HG02571 (cell line): ENCODE measurements around the gene THAP6.
"Not testable (repeated sequence)": the region's sequence is repeated elsewhere in the genome, so short reads cannot be mapped to it uniquely, and the experiment has no call there.

Experiments used
- ATAC-seq: cut with Tn5 transposase; IDR thresholded peaks from one replicate; pipeline ENCODE4 v1.9.1; 2021; ENCODE audit warnings: mild to moderate bottlenecking, moderate library complexity; ENCODE audit not compliant: unreplicated experiment

Gene THAP6

DNA sequence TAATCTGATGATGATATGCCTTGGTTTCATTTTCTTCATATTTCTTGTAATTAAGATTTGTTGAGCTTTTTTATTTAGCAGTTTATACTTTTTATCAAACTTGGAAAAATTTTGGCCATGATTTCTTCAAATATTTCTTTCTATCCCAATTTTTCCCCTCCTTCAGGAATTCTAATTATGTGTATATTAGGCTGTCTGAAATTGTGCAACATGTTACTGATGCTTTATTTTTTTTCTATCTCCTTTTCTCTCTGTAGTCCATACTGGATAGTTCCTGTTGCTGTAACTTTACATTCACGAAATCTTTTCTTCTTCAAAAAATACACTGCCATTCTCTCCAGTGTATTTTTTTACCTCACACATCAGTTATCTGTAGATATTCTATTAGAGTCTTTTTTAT lies 10.8 kb downstream of the THAP6 start:
- ATAC-seq: no peak

DNA sequence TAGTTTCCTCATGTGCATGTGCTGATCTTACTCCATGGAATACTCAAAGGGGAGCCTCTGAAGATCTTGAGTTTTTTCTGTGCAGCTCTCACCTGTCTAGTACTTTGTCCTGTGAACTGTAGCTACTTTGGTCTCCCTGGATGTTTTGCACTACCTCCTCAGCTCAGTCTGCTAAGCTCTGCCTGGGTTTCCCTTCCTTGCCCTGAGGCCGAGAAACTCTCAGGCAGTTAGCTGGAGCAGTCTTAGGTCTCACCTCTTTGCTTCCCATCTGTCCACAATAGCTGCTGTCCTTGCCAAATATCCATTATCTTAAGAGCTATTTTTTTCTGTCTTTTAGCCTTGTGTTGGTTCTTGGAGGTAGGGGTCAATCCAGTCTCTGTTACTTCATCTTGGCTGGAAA lies 11.6 kb downstream of the THAP6 start:
- no peak for ATAC-seq

DNA sequence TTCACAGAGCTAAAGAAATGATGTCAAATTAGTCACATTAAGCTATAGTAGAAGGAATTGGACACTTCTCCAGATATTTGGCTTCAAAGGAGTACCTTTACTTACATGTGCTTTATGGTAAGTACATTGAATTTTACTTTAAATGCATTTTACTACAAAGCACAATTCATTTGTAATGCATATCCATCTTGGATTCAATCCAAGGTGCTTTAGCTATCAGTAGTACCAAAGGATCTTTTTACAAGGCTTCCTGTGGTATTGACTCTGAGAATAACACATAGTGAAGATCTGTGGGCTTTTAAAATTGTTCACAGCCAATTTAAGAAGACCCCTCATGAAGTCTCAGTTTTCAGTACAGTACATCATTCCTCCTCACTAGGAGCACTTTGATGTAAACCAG lies 13.2 kb downstream of the THAP6 start:
- no peak for ATAC-seq

DNA sequence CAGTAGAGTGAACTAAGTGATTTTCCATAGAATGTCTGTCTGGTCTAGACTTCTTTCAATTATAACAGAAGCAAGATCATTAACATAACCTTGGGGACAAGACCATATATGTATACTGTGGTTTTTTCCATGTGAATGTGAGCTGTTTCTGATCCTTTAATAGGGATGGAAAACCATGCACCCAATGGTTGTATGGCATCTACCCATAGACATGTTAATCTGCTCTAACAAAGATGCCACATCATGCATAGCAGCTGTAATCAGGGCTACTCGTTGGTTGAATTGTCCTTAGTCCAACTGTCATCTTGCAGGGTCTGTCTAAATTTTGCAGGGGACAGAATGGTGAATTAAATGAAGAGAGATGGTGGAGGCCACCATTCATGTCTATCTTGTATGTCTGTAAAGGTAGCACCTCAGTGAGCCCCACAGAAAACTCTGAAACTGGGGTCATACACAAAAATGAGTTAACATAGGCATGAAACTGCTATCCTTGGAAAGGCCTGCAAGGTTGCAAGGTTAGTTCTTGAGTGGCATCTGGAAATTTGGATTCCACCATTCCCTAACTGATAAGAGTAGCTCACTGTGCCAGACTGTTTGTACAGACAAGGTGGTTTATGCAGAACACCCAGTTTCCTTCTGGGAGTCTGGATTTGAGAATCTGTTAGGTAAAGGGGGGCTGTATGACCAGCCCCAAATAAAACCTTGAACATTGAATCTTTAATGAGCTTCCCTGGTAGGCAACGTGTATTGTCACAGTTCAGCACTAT lies 16.5 kb downstream of the THAP6 start:
- no peak for ATAC-seq

DNA sequence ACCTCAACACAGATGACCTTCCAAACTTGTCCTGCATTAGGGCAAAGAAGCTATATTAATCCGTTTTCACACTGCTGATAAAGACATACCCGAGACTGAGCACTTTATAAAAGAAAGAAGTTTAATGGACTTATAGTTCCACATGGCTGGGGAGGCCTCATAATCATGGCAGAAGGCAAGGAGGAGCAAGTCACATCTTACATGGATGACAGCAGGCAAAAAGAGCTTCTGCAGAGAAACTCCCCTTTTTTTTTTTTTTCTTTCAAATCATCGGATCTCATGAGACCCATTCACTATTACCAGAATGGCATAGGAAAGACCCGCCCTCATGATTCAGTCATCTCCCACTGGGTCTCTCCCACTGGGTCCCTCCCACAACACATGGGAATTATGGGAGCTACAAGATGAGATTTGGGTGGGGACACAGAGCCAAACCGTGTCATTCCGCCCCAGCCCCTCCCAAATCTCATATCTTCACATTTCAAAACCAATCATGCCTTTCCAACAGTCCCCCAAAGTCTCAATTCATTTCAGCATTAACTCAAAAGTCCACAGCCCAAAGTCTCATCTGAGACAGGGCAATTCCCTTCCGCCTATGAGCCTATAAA lies 17.4 kb downstream of the THAP6 start:
- ATAC-seq: not testable (repeated sequence)

DNA sequence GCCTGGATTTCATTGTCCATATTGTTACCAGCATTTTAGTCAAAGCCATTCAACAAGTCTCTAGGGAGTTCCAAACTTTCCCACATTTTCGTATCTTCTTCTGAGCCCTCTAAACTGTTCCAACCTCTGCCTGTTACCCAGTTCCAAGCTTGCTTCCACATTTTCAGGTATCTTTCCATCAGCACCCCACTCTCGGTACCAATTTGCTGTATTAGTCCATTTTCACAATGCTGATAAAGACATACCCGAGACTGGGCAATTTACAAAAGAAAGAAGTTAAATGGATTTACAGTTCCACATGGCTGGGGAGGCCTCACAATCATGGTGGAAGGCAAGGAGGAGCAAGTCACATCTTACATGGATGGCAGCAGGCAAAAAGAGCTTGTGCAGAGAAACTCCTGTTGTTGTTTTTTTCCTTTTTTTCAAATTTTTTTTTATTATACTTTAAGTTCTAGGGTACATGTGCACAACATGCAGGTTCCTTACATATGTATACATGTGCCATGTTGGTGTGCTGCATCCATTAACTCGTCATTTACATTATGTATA lies 19.1 kb downstream of the THAP6 start:
- not testable (repeated sequence) for ATAC-seq

DNA sequence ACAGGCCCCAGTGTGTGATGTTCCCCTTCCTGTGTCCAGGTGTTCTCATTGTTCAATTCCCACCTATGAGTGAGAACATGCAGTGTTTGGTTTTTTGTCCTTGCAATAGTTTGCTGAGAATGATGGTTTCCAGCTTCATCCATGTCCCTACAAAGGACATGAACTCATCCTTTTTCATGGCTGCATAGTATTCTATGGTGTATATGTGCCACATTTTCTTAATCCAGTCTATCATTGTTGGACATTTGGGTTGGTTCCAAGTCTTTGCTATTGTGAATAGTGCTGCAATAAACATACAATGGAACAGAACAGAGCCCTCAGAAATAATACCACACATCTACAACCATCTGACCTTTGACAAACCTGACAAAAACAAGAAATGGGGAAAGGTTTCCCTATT lies 19.7 kb downstream of the THAP6 start:
- ATAC-seq: not testable (repeated sequence)

DNA sequence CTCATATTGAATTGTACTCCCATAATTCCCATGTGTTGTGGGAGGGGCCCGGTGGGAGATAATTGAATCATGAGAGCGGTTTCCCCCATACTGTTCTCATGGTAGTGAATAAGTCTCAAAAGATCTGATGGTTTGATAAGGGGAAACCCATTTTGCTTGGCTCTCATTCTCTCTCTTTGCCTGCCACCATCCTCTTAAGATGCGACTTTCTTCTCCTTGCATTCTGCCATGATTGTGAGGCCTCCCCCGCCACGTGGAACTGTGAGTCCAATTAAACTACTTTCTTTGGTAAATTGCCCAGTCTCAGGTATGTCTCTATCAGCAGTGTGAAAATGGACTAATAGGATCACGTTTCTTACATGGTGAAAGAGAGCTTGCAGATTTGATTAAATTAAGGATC lies 23.0 kb downstream of the THAP6 start:
- ATAC-seq: not testable (repeated sequence)

DNA sequence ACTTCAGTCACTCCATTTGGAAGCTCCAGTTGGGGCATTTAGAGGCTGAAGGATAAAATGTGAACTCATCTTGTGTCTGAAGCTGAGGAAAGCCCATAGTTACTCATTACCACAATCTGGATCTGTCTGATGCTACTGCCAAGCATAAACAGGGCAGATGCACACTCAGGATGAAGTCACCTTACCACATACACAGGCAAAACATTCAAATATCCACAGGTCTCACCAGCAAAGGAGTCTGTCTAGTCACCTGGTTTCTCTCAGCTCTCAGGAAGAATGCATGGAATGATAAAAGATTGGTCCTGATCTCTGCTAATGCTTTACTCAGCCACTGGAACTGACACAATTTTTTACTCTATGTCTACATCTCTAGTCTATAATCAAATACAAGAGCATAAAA lies 28.6 kb downstream of the THAP6 start:
- ATAC-seq: no peak

DNA sequence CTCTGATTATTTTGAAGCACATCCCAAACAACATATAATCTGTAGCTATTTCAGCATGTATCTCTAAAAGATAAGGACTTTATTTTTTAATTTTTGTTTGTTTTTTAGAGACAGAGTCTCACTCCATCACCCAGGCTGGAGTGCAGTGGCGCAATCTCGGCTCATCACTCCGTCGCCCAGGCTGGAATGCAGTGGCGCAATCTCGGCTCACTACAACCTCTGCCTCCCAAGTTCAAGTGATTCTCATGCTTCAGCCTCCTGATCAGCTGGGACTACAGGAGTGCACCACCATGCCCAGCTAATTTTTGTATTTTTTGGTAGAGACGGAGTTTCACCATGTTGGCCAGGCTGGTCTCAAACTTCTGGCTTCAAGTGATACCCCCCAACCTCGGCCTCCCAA lies 29.9 kb downstream of the THAP6 start:
- not testable (repeated sequence) for ATAC-seq

DNA sequence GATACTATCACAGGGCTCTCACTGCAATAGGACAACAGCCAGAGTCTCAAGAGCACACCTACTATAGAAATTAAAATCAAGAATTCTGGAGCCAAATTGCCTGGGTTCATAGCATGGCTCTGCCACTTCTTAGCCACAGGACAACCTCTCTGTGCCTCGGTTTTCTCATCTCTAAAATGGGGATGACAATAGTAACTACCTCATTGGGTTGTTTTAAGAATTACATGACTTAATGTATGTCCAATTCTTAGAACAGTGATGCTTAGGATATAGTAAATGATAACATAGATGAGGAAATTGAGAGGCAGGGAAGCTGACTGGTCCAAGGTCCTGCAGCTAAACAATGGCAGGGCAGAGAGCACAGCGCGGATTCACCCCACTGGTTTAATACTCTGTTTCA lies 30.6 kb downstream of the THAP6 start:
- no peak for ATAC-seq

DNA sequence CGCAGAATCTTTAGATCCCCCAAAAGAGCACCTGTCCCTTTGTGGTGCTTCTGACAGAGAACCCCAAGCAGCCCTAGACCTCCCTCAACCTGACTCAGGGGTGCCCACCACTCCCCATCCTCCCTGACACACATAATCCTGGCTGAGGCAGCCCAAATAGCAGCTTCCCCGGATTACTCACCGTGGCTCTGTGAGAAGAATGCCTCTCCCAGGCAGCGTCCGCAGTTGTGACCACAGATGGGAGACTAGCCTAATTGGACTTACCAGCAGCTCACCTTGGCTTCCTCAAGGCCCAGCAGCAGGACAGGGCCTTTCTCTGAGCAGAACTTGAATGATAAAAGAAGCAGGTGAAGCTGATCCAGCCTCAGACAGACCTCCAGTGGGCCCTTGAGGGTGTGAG lies 31.3 kb downstream of the THAP6 start:
- no peak for ATAC-seq

DNA sequence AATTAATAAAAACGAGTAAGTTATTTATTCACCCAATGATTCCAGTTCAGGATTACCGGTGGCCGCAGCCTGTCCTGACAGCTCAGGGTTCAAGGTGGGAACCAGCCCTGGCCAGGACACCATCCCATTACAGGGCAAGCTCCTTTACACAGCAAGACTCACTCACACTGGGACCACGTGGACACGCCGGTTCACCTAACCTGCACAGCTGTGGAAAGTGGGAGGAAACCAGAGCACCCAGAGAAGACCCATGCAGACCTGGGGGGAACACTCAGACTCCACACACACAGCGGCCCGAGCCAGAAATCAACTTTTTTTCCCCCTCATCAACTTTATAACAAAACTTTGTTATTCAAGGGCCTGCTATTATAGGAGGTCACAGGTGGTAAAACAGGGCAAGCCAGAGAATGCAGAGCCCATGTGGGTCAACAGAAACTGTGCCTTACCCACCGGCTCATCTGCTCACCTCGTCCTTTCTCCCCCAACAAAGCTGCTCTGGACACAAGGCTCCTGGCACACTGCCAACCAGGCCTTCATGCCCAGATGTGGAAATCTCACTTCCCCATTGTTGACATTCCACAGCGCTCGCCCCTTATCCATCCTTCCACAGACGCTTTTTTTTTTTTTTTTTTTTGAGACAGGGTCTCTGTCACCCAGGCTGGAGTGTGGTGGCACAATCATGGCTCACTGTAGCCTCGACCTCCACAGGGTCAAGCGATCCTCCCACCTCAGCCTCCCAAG lies 33.5 kb downstream of the THAP6 start:
- ATAC-seq: no peak

DNA sequence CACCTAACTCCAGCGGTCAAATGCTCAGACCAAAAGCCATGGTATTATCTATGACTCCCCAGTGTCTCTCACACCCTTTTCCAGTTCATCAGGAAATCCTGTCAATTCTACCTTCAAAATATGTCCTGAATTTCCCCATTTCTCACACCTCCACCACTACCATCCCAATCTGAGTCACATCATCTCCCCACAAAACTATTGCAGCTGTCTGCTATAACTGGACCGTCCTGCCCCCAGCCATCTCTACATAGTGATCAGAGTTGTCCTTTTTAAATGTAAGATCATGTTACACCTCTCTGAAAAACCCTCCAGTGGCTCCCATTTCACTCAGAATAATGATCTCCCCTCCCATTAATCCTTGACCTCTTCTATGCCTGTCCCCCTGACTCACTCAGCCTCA lies 34.7 kb downstream of the THAP6 start:
- no peak for ATAC-seq

DNA sequence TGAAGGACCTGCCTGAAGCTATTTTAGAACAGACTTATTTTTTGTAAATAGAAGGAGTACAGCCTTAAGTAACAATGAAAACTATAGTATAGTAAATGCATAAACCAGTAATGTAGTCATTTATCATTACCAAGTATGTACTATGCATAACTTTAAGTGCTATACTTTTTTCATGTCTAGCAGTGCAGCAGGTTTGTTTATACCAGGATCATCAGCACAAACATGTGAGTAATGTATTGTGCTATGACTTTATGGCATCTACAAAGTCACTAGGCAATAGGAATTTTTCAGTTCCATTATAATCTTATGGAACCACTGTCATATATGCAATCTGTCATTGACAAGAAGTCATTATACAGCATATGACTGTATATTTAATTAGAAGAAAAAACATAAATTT lies 38.2 kb downstream of the THAP6 start:
- ATAC-seq: no peak

DNA sequence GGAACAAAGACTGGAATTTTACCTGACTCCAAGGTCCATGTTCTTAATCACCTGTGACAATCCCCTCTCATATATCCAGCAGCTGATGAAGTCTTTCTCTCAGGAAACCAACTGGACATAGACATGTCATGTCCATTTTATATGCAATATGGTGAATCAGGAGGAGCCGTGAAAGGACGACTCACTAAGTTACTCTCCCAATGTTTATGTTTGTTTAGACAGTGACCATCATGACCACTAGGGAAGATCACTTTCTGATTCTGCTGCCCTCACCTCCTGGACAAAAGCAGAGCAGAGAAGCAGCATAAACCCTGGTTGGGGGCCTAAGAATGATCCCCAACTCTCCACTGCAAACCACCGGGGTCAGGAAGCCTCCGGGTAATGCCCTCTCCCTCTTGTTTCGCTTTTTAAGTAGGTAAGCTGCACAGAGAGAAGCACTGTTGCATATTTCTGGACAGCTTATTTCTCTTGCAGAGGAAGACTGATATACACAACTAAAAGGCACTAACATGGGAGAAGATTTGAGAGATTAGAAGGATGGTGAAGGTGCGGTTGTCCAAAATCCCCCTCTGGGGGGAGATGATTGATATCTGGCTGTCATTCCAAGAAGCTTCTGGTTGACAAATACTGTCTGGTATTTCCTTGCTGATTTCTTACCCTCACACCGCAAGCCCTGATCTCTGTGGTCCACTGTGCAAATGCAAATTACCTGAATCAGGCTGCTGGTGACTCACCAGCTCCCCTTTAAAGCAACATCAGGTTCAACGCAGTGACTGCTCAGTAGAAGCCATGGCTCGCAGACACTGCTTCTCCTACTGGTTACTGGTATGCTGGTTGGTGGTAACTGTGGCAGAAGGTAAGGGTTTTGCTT lies 41.3 kb downstream of the THAP6 start, which contains the start of gene ODAPH:
Gene ODAPH (plus strand): TSS at position 773 of the 871 bp plus-strand sequence. CDS start 17 bp downstream, at position 790.
- peak; percentile 99 for ATAC-seq

DNA sequence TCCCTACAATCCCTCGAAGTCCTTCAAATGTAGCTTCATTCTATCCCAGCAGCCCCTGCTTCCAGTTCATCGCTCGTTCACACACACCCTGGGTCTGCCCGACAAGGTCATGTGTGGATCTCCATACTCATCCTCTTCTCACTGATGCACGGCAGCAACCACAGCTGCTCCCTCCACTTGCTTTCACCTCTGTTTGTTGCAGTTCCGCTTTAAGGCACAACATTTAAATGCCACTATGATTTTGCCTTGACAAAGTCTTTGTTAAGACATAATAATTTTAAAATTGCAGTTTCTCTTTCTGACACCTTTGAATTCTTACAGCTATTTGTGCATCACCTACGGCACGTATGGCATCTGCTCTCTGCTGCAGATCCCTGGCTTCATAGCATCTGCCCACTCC lies 43.4 kb downstream of the THAP6 start:
- no peak for ATAC-seq

DNA sequence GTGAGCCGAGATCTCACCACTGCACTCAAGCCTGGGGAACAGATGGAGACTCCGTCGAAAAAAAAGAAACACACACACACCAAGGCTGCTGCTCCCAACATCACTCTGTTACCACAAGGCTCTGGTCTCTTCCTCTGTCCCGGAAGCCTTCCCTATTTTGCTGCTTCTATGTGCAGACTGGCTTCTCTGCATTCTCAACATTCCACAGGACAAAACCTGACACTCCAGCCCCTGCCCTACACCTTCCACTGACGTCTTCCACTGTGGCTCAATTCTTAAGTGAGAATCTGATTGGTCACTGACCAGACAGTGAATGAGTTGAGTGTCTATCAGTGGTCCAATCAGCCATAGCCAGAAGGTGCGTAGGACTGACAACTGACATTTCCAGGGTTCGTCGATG lies 47.5 kb downstream of the THAP6 start:
- no peak for ATAC-seq

DNA sequence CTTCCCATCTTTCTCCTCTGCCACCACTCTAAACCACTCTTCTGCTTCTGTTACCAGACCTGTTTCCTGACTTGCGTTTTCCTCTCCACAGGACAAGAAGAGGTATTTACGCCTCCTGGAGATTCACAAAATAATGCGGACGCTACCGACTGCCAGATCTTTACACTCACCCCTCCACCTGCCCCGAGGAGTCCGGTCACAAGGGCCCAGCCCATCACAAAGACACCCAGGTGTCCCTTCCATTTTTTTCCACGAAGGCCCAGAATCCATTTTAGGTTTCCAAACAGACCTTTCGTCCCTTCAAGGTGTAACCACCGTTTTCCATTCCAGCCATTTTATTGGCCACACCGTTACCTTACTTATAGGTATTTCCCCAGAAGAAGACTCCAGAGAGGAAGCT lies 49.8 kb downstream of the THAP6 start:
- ATAC-seq: no peak

DNA sequence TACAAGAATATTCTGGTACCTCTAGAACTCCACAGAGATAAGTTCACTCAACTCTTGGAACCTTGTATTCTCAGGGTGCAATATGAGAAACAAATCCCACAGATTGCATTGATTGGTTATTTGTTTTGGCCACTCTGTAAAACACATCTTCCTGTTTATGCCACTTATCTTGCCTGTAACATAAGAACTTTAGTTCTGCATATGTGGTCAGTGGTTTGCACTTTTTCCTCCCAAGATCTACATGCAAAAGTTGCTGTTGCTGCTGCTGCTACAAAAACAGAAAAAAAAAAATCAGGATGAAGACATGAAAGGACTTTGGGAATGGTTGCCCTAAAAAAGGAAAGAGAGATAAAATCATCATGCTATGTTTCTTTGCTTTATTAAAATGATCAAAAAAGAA lies 51.2 kb downstream of the THAP6 start:
- ATAC-seq: no peak

DNA sequence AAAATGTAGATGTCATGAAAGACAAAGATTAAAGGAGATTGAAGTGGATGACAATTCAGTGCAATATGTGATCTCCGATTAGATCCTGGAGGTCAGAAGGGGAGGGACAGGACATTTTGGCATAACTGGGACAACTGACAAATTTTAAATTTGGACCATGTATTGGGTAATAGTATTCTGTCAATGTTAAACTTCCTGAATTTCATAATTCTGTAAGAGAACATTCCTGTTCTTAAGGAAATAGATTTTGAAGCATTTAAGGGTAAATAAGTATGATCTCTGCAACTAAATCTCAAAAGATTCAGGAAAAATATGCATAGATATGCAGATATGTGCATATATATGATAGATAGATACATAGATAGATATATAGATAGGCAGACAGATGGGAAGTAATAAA lies 52.6 kb downstream of the THAP6 start:
- no peak for ATAC-seq
